ENCODE results near the gene FEZ2. TPM values are rescaled to one million over a fixed set of nuclear protein-coding genes. Genes with fewer than 3 reads are reported as not detected.

FEZ2 gene
- total RNA-seq, 1 experiment from 2014 or later: 14.8 TPM

DNA sequence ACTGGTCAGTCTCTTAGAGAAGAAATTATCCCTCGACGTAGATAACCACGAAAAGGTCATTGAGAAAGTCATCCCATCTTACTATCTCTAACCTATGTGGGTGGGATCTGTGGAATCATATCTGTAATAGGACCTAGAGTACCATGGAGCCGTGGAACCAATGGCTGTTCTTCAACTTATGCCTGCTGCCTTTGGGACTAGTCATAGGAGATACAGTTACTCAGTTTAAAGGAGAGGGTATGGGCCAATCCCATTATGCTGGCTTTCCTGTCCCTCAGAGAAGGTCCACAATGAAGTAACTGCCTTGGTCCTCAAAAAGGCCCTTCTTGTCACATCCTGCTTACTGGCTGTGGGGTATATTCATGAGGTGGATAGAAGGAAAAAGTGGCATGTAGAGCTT lies 77.5 kb downstream of the FEZ2 start:
- ChIA-PET RAD21 (ENCODE audit: low non-redundant PET in 1 of 2, low total read pairs in 2 of 2, uncharacterized antibody in 2 of 2, unreplicated experiment in 2 of 2) (no interaction called here), POLR2A (no interaction called here), CTCF (no interaction called here)
- Histone ChIP-seq H3K27ac (ENCODE audit: low read depth, low read length) (no peak overlapping the region), H4K20me1 (ENCODE audit: insufficient read depth) (no peaks in the 10 kb centered on the region), H3K4me3 (replicated peaks in 1 of 2; ENCODE audit: low read depth in 1 of 2, low read length in 2 of 2) (no peak overlapping the region), H3K79me2 (ENCODE audit: insufficient read depth, low read length) (no peaks in the 10 kb centered on the region), H3K9ac (ENCODE audit: low read length) (no peak overlapping the region), H2AFZ (ENCODE audit: low read depth, low read length, poor library complexity, severe bottlenecking) (no peak overlapping the region), H3K4me2 (ENCODE audit: low read length) (no peak overlapping the region), H3K9me3 (ENCODE audit: control insufficient read depth in 1 of 2, insufficient read depth in 1 of 2, low read depth in 1 of 2, low read length in 2 of 2) (no peaks in the 10 kb centered on the region), H3K27me3 (ENCODE audit: insufficient read depth, low read length) (no peaks in the 10 kb centered on the region), H3K36me3 (ENCODE audit: control insufficient read depth in 1 of 2, insufficient read depth in 2 of 2, low read length in 2 of 2) (peaks cover 0 to 6% of the 10 kb centered on the region in 2 experiments; a peak in 1 of 4 replicates), H3K4me1 (ENCODE audit: control insufficient read depth in 1 of 2, insufficient read depth in 2 of 2, low read length in 2 of 2) (no peaks in the 10 kb centered on the region), H3K9me2 (ENCODE audit: insufficient read depth) (no peaks in the 10 kb centered on the region)
- no peak for DNase-seq (ENCODE audit: low read depth, low spot score)
- intact Hi-C loops (cut with micrococcal nuclease): no loop called here
- ATAC-seq: no peak
- BruUV-seq (replicated peaks): no TSS peak
- TF ChIP-seq ZNF274 (IDR thresholded peaks at IDR 0.05; ENCODE audit: low read depth, low read length) (no peak), ZFX (IDR thresholded peaks at IDR 0.05) (no peak), JUND (IDR thresholded peaks at IDR 0.05) (no peak), POLR2A (IDR thresholded peaks at IDR 0.05; ENCODE audit: borderline replicate concordance, extremely low read depth, insufficient read depth, insufficient read length) (no peak)
- TF ChIP-seq, protein P1, sequence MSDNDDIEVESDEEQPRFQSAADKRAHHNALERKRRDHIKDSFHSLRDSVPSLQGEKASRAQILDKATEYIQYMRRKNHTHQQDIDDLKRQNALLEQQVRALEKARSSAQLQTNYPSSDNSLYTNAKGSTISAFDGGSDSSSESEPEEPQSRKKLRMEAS (IDR thresholded peaks at IDR 0.05): no peak
- TF ChIP-seq, protein P2, sequence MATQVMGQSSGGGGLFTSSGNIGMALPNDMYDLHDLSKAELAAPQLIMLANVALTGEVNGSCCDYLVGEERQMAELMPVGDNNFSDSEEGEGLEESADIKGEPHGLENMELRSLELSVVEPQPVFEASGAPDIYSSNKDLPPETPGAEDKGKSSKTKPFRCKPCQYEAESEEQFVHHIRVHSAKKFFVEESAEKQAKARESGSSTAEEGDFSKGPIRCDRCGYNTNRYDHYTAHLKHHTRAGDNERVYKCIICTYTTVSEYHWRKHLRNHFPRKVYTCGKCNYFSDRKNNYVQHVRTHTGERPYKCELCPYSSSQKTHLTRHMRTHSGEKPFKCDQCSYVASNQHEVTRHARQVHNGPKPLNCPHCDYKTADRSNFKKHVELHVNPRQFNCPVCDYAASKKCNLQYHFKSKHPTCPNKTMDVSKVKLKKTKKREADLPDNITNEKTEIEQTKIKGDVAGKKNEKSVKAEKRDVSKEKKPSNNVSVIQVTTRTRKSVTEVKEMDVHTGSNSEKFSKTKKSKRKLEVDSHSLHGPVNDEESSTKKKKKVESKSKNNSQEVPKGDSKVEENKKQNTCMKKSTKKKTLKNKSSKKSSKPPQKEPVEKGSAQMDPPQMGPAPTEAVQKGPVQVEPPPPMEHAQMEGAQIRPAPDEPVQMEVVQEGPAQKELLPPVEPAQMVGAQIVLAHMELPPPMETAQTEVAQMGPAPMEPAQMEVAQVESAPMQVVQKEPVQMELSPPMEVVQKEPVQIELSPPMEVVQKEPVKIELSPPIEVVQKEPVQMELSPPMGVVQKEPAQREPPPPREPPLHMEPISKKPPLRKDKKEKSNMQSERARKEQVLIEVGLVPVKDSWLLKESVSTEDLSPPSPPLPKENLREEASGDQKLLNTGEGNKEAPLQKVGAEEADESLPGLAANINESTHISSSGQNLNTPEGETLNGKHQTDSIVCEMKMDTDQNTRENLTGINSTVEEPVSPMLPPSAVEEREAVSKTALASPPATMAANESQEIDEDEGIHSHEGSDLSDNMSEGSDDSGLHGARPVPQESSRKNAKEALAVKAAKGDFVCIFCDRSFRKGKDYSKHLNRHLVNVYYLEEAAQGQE (IDR thresholded peaks at IDR 0.05; ENCODE audit: low read depth): no peak
